Fibroblast of mammary gland (primary cell): Measurements from ENCODE around the gene PRKAR1B.

Source experiments
- DNase-seq: peaks from one replicate; pipeline ENCODE4 v3.0.0-alpha.2; 2010; ENCODE audit warnings: low read depth
- H3K4me3 ChIP-seq: 2 replicates; pipeline ENCODE4 v1.5.1; 2011; ENCODE audit warnings: low read depth, mild to moderate bottlenecking, low read length, moderate library complexity; ENCODE audit not compliant: control insufficient read depth
- TF ChIP-seq, protein P1 (sequence below): conservative IDR thresholded peaks from 2 replicates; pipeline ENCODE4 v1.5.1; 2011; ENCODE audit warnings: low read depth, low read length, inconsistent platforms; ENCODE audit not compliant: control insufficient read depth, insufficient read depth

PRKAR1B gene

GRCh38 chr7:772005-772294 is 44.9 kb upstream of the PRKAR1B start:
- TF ChIP-seq, protein P1, sequence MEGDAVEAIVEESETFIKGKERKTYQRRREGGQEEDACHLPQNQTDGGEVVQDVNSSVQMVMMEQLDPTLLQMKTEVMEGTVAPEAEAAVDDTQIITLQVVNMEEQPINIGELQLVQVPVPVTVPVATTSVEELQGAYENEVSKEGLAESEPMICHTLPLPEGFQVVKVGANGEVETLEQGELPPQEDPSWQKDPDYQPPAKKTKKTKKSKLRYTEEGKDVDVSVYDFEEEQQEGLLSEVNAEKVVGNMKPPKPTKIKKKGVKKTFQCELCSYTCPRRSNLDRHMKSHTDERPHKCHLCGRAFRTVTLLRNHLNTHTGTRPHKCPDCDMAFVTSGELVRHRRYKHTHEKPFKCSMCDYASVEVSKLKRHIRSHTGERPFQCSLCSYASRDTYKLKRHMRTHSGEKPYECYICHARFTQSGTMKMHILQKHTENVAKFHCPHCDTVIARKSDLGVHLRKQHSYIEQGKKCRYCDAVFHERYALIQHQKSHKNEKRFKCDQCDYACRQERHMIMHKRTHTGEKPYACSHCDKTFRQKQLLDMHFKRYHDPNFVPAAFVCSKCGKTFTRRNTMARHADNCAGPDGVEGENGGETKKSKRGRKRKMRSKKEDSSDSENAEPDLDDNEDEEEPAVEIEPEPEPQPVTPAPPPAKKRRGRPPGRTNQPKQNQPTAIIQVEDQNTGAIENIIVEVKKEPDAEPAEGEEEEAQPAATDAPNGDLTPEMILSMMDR = no peak
- DNase-seq = no peak
- H3K4me3 ChIP-seq = no peak overlapping the region

- H3K4me3 ChIP-seq = no peak overlapping the region
- TF ChIP-seq, protein P1 = no peak
- peak; percentile 74 for DNase-seq
These were observed 44.3 kb upstream of the PRKAR1B start for GRCh38 chr7:771234-772004.

DNA sequence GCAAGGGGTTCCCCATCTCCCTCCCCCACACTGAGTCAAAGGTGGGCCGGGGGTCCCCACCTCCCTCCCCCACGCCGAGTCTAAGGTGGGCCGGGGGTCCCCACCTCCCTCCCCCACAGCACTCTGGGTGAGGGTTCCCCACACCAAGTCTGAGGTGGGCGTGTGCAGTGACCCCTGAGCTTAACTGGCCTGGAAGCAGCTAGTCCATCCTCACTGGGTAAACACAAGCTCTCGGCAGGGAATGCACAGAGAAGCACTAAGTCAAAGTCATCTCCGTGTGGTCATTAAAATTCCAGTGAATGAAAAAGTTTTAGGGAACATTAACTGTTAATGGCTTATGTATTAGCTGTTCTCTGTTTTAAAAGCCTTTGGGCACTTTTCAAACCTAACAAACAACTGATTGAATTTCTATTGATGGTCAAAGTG is 43.7 kb upstream of the PRKAR1B start:
- no peak overlapping the region for H3K4me3 ChIP-seq
- TF ChIP-seq, protein P1 = no peak
- DNase-seq = peak; percentile 7

DNA sequence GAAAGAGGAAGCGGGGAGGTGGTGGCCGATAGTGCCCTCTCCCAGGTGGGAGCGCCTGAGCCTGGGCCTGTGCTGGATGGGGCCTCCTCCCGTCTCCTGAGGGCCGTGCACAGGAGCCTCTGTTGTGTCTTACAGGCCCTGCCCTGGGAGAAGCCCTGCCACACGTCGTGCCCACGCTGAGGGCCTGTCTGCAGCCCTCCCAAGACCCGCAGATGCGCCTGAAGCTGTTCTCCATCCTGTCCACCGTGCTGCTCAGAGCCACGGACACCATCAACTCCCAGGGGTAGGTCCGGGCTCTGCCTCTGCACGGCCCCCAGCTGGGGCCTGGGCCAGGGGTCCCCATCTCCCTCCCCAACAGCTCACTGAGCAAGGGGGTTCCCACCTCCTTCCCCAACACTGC is 43.3 kb upstream of the PRKAR1B start:
- DNase-seq = no peak
- H3K4me3 ChIP-seq = no peak overlapping the region
- TF ChIP-seq, protein P1 = no peak

DNA sequence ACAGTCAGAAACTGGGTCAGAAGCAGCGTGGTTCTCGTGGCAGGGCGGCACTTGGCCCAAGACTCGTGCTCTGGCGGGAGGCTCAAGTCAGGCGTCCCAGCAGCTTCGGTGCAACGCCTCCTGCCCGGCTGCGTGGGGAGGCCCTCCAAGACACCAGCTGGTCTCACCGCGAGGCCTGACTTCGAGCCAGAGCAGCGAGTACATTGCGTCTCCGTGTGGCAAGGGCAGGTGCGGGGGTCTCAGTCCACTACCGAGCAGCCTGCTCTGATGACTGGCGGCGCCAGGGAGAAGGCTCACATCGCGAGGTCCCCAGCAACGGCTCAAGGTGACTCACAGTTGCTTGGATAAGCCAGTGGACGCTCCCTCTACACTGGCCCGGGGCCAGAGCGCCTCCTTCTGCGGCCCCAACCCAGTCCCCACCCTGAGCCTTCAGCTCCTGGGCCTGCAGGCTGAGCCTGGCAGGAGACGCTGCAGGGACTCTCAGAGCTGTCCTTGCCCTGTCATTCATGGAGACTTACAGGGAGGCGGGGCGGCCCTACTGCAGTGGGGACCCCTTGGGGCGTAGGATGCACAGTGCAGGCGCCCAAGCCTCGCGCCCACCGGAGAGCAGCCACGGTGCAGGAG is 41.9 kb upstream of the PRKAR1B start:
- TF ChIP-seq, protein P1 = peak; percentile 13
- peak overlapping the region; percentile 25 for H3K4me3 ChIP-seq

DNA sequence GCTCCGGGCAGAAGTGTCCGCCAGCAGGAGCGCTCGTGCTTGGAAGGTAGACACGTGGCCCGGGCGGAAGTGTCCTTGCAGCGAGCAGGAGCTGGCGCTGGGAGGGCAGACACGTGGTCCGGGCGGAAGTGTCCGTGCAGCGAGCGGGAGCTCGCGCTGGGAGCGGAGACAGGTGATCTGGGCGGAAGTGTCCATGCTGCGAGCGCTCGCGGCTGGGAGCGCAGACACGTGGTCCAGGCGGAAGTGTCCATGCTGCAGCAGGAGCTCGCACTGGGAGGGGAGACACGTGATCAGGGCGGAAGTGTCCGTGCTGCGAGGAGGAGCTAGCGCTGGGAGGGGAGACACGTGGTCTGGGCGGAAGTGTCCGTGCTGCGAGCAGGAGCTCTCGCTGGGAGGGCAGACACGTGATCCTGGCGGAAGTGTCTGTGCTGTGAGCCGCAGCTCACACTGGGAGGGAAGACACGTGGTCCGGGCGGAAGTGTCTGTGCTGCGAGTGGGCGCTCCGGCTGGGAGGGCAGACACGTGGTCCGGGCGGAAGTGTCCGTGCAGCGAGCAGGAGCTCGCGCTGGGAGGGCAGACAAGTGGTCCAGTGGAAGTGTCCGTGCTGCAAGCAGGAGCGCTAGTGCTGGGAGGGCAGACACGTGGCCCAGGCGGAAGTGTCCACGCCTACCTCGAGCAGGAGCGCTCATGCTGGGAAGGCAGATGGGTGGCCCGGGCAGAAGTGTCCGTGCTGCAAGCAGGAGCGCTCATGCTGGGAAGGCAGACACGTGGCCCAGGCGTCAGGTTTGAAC is 41.1 kb upstream of the PRKAR1B start:
- TF ChIP-seq, protein P1 = no peak
- peak overlapping the region; percentile 42 for H3K4me3 ChIP-seq
- peak; percentile 97 for DNase-seq

More for the DNA sequence above, 41.9 kb upstream of the PRKAR1B start:
- peak; percentile 80 for DNase-seq
